ENCODE measurements around the gene PLA2G4E. TPM values are rescaled to one million over a fixed set of nuclear protein-coding genes. Genes with fewer than 3 reads are reported as not detected.

The PLA2G4E gene
- total RNA-seq, 1 donor from 2014 or later = 8.8 TPM

DNA sequence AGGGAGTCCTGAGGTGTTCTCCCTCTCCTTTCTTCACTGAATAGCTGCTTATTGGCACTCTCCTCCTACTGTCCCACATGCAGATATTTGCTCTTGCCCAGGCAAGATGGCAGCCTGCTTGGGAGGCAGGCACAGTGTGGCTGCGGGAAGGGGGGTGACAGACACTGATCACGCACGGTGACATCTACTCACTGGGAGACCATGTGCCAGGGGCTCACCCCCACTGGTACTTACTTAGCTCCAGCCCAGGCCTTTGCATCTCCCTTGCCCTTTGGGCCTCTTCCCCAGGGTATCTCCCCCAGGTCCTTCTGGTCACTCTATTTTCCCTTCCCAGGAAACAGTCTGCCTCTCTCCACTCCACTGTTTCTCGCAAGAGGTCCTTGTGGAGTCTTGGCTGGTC is 6.4 kb downstream of the PLA2G4E start:
- TF ChIP-seq POLR2AphosphoS5 (IDR thresholded peaks at IDR 0.05; ENCODE audit: insufficient read depth in 1 of 2, low read depth in 1 of 2) = no peak
- TF ChIP-seq, protein P1, sequence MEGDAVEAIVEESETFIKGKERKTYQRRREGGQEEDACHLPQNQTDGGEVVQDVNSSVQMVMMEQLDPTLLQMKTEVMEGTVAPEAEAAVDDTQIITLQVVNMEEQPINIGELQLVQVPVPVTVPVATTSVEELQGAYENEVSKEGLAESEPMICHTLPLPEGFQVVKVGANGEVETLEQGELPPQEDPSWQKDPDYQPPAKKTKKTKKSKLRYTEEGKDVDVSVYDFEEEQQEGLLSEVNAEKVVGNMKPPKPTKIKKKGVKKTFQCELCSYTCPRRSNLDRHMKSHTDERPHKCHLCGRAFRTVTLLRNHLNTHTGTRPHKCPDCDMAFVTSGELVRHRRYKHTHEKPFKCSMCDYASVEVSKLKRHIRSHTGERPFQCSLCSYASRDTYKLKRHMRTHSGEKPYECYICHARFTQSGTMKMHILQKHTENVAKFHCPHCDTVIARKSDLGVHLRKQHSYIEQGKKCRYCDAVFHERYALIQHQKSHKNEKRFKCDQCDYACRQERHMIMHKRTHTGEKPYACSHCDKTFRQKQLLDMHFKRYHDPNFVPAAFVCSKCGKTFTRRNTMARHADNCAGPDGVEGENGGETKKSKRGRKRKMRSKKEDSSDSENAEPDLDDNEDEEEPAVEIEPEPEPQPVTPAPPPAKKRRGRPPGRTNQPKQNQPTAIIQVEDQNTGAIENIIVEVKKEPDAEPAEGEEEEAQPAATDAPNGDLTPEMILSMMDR (IDR thresholded peaks at IDR 0.05) = no peak
- TF ChIP-seq POLR2A (IDR thresholded peaks at IDR 0.05) = no peak
- intact Hi-C loops (cut with DNase I) = no loop called here
- Histone ChIP-seq H3K27ac (no peak overlapping the region), H3K9me3 (no peaks in the 10 kb centered on the region), H3K4me1 (peaks cover 17% of the 10 kb centered on the region), H3K4me3 (no peak overlapping the region), H3K36me3 (no peaks in the 10 kb centered on the region), H3K27me3 (no peaks in the 10 kb centered on the region)
- DNase-seq (ENCODE audit: extremely low spot score in 2 of 2) = no peak

DNA sequence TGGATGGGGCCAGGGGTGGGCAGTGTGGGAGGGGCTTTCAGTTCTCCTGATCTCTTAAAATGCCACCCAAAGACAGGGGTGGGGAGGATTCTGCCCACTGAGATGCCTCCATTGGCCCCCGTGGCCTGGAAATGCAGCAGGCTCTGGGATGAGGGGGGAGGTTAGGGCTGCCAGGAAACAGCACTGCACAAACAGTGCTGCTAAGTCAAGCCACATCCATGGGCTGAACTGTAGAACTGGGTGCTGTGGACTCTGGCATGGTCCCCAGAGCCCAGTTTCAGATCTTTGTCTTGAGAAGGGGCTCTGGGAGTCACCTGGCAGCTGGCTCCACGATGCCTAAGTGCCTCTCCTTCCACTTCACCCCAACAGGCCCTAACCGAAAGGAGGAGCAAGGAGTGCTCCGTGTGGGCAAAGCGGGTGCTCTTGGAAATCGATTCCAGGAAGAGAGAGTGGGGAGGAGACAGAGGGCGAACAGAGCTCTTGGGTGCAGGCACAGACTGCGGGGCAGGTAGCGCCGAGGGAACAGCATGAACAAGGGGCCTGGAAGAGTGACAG is 7.8 kb downstream of the PLA2G4E start:
- Histone ChIP-seq H3K27me3 (no peaks in the 10 kb centered on the region), H3K9me3 (no peaks in the 10 kb centered on the region), H3K27ac (no peak overlapping the region), H3K4me1 (peaks cover 17% of the 10 kb centered on the region), H3K36me3 (no peaks in the 10 kb centered on the region), H3K4me3 (no peak overlapping the region)
- intact Hi-C loops (cut with DNase I) = no loop called here
- no peak for DNase-seq (ENCODE audit: extremely low spot score in 2 of 2)
- TF ChIP-seq POLR2AphosphoS5 (IDR thresholded peaks at IDR 0.05; ENCODE audit: insufficient read depth in 1 of 2, low read depth in 1 of 2) (no peak), POLR2A (IDR thresholded peaks at IDR 0.05) (no peak)
- TF ChIP-seq, protein P1 (IDR thresholded peaks at IDR 0.05) = no peak

DNA sequence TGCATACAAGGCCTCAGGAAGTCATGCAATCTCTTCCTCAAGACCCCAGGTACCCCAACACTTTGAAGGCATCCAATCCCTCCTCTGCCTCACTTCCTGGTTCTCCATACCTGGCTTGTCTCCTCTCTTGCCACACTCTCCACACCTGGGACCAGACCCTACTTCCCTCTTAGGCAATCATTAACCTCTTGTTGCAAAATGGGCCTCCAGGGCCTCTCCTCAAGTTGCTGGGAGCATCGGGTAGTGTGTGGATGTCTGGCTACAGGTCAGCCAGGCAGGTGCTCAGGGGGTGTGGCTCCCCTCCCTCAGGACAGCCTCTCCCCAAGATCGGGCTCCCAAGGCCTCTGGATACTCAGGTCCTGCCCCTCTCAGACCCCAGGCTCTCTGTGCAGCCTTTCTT is 8.6 kb downstream of the PLA2G4E start:
- no peak overlapping the region for H3K27ac ChIP-seq
- DNase-seq (ENCODE audit: extremely low spot score in 2 of 2) = no peak
- peaks cover 17% of the 10 kb centered on the region for H3K4me1 ChIP-seq
- H3K4me3 ChIP-seq = no peak overlapping the region
- TF ChIP-seq POLR2A (IDR thresholded peaks at IDR 0.05) (no peak), POLR2AphosphoS5 (IDR thresholded peaks at IDR 0.05; ENCODE audit: insufficient read depth in 1 of 2, low read depth in 1 of 2) (no peak)
- TF ChIP-seq, protein P1 (IDR thresholded peaks at IDR 0.05) = no peak
- H3K36me3 ChIP-seq = no peaks in the 10 kb centered on the region
- H3K27me3 ChIP-seq = no peaks in the 10 kb centered on the region
- intact Hi-C loops (cut with DNase I) = no loop called here
- H3K9me3 ChIP-seq = no peaks in the 10 kb centered on the region

DNA sequence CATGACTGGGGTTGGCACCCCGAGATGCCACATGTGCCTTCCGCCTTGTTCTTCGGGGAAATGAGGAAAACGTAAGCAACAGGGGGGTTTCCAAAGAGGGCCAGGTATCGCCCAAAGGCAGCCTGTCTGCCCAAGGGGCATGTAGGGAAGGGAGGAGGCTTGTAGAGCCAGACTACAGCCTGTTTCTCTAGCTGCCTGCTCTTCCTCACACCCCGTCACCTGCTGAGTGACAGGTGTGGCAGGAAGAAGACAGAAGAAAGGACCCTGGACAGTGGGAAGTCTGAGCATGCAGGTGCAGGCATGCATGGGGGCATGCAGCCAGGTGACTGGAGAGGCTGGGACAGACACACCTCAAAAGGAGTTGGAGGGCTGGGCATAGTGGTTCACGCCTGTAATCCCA is 9.8 kb downstream of the PLA2G4E start:
- Histone ChIP-seq H3K27ac (no peak overlapping the region), H3K27me3 (no peaks in the 10 kb centered on the region), H3K9me3 (no peaks in the 10 kb centered on the region), H3K4me1 (peaks cover 17% of the 10 kb centered on the region), H3K36me3 (no peaks in the 10 kb centered on the region), H3K4me3 (no peak overlapping the region)
- DNase-seq (ENCODE audit: extremely low spot score in 2 of 2) = no peak
- TF ChIP-seq, protein P1 (IDR thresholded peaks at IDR 0.05) = no peak
- TF ChIP-seq POLR2AphosphoS5 (IDR thresholded peaks at IDR 0.05; ENCODE audit: insufficient read depth in 1 of 2, low read depth in 1 of 2) = peak in 1 of 2 donors; percentile 19
- intact Hi-C loops (cut with DNase I) = no loop called here

DNA sequence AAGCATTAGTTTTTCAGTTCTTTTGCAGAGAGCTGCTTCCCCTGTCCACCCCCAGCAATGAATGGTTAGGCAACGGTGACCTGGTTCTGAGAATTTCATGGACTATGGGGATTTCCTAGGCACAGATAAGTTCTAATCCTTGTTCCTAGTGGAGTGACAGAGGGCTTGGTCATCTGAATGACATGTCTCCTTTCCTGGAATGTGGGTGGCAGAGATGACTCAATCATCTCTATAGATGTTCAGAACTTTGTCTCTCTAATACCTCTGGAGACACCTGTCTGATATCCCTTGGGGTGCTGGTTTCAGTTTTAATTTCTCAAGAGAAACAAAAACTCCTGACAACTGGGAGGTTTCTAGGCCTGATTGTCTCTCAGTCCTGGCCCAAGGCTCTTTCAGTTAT is 10.4 kb downstream of the PLA2G4E start:
- H3K4me3 ChIP-seq = no peak overlapping the region
- no peaks in the 10 kb centered on the region for H3K36me3 ChIP-seq
- no peaks in the 10 kb centered on the region for H3K27me3 ChIP-seq
- no peaks in the 10 kb centered on the region for H3K9me3 ChIP-seq
- no peak for DNase-seq (ENCODE audit: extremely low spot score in 2 of 2)
- H3K27ac ChIP-seq = no peak overlapping the region
- TF ChIP-seq, protein P1 (IDR thresholded peaks at IDR 0.05) = no peak
- TF ChIP-seq POLR2AphosphoS5 (IDR thresholded peaks at IDR 0.05; ENCODE audit: insufficient read depth in 1 of 2, low read depth in 1 of 2) = peak in 1 of 2 donors; percentile 44
- peaks cover 17% of the 10 kb centered on the region for H3K4me1 ChIP-seq
- intact Hi-C loops (cut with DNase I) = no loop called here
